ENCODE results near the gene CRY1. TPM values are rescaled to one million over a fixed set of nuclear protein-coding genes. Genes with fewer than 3 reads are reported as not detected.

Gene CRY1
- total RNA-seq, 1 experiment from 2014 or later: 19.4 TPM

DNA sequence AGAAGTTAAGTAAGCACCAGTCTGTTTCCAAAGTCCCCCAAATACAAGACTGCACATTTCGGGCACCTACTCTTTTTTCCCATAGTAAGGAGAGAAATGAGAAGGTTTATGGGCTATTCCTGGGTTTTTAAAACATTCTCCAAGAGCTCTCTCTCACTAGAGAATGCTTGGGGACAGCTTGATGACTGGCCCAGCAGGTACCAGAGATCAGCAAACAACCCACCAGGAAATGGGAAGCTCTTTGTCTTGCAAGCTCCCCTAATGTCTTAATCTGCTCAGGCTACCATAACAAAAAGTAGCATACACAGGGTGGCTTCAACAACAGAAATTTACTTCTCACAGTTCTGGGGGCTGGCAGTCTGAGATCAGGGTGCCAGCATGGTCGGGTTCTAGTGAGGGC lies 41.8 kb upstream of the CRY1 start:
- H3K4me1 Mint-ChIP-seq (ENCODE audit: low read depth, unreplicated experiment): no peaks in the 10 kb centered on the region
- no peaks in the 10 kb centered on the region for H3K9me3 Mint-ChIP-seq (ENCODE audit: unreplicated experiment)
- H3K4me3 Mint-ChIP-seq (ENCODE audit: unreplicated experiment): no peak overlapping the region
- H3K4me1 ChIP-seq: no peaks in the 10 kb centered on the region
- no peaks in the 10 kb centered on the region for H3K36me3 Mint-ChIP-seq (ENCODE audit: insufficient read depth, unreplicated experiment)
- no peaks in the 10 kb centered on the region for H3K9me3 ChIP-seq
- TF ChIP-seq, protein P1, sequence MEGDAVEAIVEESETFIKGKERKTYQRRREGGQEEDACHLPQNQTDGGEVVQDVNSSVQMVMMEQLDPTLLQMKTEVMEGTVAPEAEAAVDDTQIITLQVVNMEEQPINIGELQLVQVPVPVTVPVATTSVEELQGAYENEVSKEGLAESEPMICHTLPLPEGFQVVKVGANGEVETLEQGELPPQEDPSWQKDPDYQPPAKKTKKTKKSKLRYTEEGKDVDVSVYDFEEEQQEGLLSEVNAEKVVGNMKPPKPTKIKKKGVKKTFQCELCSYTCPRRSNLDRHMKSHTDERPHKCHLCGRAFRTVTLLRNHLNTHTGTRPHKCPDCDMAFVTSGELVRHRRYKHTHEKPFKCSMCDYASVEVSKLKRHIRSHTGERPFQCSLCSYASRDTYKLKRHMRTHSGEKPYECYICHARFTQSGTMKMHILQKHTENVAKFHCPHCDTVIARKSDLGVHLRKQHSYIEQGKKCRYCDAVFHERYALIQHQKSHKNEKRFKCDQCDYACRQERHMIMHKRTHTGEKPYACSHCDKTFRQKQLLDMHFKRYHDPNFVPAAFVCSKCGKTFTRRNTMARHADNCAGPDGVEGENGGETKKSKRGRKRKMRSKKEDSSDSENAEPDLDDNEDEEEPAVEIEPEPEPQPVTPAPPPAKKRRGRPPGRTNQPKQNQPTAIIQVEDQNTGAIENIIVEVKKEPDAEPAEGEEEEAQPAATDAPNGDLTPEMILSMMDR (IDR thresholded peaks at IDR 0.05; ENCODE audit: insufficient read depth in 1 of 2, low read depth in 1 of 2, low read length in 1 of 2, severe bottlenecking in 1 of 2, unreplicated experiment in 1 of 2): no peak
- H3K27ac Mint-ChIP-seq (ENCODE audit: unreplicated experiment): no peak overlapping the region
- no peaks in the 10 kb centered on the region for H3K27me3 Mint-ChIP-seq (ENCODE audit: insufficient read depth, unreplicated experiment)
- no peaks in the 10 kb centered on the region; the same call in 1 of the 2 replicates for H3K27me3 ChIP-seq (replicated peaks; ENCODE audit: control insufficient read depth, insufficient read depth, low read length)
- intact Hi-C loops (cut with micrococcal nuclease; ENCODE audit: unreplicated experiment): no loop called here
- POLR2A ChIA-PET: no interaction called here
- CTCF ChIA-PET: no interaction called here
- H3K4me3 ChIP-seq (ENCODE audit: low read depth, low read length): no peak overlapping the region
- no peak for DNase-seq
- H3K36me3 ChIP-seq (ENCODE audit: control insufficient read depth, insufficient read depth, low read length): no peaks in the 10 kb centered on the region
- BruUV-seq (replicated peaks): no TSS peak

DNA sequence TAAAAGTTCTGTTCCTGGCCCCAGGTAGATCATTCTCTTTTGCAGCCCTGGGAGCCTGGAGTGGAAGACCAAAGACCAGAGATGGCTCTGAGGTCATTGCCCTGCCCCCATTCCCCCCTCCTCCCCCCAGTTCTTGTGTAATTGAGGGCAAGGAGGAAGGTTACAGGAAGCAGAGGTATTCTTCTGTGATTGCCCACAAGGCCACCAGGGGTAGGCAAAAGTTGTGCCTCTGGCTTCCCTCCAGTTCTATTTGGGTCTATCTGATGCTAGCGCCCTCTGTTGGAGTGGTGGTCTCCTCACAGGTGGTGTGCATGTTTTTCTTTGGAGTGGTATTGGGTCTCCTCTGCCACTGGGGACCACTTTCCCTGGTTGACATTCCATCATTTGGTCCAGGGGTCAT lies 41.2 kb upstream of the CRY1 start:
- CTCF ChIA-PET: no interaction called here
- intact Hi-C loops (cut with micrococcal nuclease; ENCODE audit: unreplicated experiment): no loop called here
- H3K9me3 Mint-ChIP-seq (ENCODE audit: unreplicated experiment): no peaks in the 10 kb centered on the region
- no peaks in the 10 kb centered on the region for H3K4me1 ChIP-seq
- DNase-seq: peak; percentile 46 to 53
- TF ChIP-seq, protein P1 (IDR thresholded peaks at IDR 0.05; ENCODE audit: insufficient read depth in 1 of 2, low read depth in 1 of 2, low read length in 1 of 2, severe bottlenecking in 1 of 2, unreplicated experiment in 1 of 2): peak in 1 of 2 experiments; percentile 30
- POLR2A ChIA-PET: no interaction called here
- no peak overlapping the region for H3K27ac Mint-ChIP-seq (ENCODE audit: unreplicated experiment)
- H3K4me1 Mint-ChIP-seq (ENCODE audit: low read depth, unreplicated experiment): no peaks in the 10 kb centered on the region
- H3K27me3 Mint-ChIP-seq (ENCODE audit: insufficient read depth, unreplicated experiment): peaks cover 3% of the 10 kb centered on the region
- H3K4me3 Mint-ChIP-seq (ENCODE audit: unreplicated experiment): no peak overlapping the region
- no peaks in the 10 kb centered on the region for H3K36me3 ChIP-seq (ENCODE audit: control insufficient read depth, insufficient read depth, low read length)
- no peak overlapping the region for H3K4me3 ChIP-seq (ENCODE audit: low read depth, low read length)
- H3K36me3 Mint-ChIP-seq (ENCODE audit: insufficient read depth, unreplicated experiment): no peaks in the 10 kb centered on the region
- no TSS peak for BruUV-seq (replicated peaks)
- H3K9me3 ChIP-seq: no peaks in the 10 kb centered on the region
- H3K27me3 ChIP-seq (replicated peaks; ENCODE audit: control insufficient read depth, insufficient read depth, low read length): no peaks in the 10 kb centered on the region; the same call in 1 of the 2 replicates

DNA sequence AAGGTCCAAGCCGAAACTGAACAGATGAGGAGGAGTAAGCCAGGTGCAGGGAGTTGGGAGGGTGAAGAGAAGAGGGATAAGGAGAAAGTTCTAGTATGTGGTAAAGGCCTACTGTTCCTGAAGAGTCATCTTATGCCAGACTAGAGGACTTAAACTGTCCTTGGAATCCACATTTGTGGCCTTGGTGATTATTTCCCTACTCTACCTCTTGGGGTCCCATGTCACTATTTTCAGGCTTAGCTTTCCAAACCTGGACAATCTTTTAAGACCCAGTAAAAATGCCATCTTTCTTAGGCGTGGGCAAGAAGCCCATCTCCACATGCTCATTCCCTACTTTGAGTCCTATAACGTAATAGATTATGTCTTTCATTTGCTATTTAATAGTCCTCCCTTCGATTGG lies 40.1 kb upstream of the CRY1 start:
- DNase-seq: no peak
- no peaks in the 10 kb centered on the region for H3K36me3 Mint-ChIP-seq (ENCODE audit: insufficient read depth, unreplicated experiment)
- Histone ChIP-seq H3K4me1 (no peaks in the 10 kb centered on the region), H3K36me3 (ENCODE audit: control insufficient read depth, insufficient read depth, low read length) (no peaks in the 10 kb centered on the region), H3K4me3 (ENCODE audit: low read depth, low read length) (no peak overlapping the region), H3K9me3 (no peaks in the 10 kb centered on the region; the same call in 1 of the 2 replicates), H3K27me3 (replicated peaks; ENCODE audit: control insufficient read depth, insufficient read depth, low read length) (no peaks in the 10 kb centered on the region; the same call in 1 of the 2 replicates)
- ChIA-PET POLR2A (no interaction called here), CTCF (interaction anchor here (1.1 kb wide), 1 partner anchor 474 kb away, joined by 3 read pairs; no protein-coding TSS in a partner anchor)
- H3K9me3 Mint-ChIP-seq (ENCODE audit: unreplicated experiment): no peaks in the 10 kb centered on the region
- BruUV-seq (replicated peaks): no TSS peak
- H3K4me1 Mint-ChIP-seq (ENCODE audit: low read depth, unreplicated experiment): no peaks in the 10 kb centered on the region
- peaks cover 3% of the 10 kb centered on the region for H3K27me3 Mint-ChIP-seq (ENCODE audit: insufficient read depth, unreplicated experiment)
- H3K27ac Mint-ChIP-seq (ENCODE audit: unreplicated experiment): no peak overlapping the region
- TF ChIP-seq, protein P1 (IDR thresholded peaks at IDR 0.05; ENCODE audit: insufficient read depth in 1 of 2, low read depth in 1 of 2, low read length in 1 of 2, severe bottlenecking in 1 of 2, unreplicated experiment in 1 of 2): no peak
- intact Hi-C loops (cut with micrococcal nuclease; ENCODE audit: unreplicated experiment): no loop called here
- no peak overlapping the region for H3K4me3 Mint-ChIP-seq (ENCODE audit: unreplicated experiment)
